Lower lobe of right lung (tissue), 2 donors: ENCODE results near the gene GSKIP. TPM values are rescaled to one million over a fixed set of nuclear protein-coding genes. Genes with fewer than 3 reads are reported as not detected.

ENCODE experiments used
- ATAC-seq, 2 donors: fragments of 200-7000 bp; cut with Tn5 transposase; one replicate each; pipeline ENCODE4 v1.9.1; 2020 to 2022; ENCODE audit warnings: mild to moderate bottlenecking in 2 of 2, moderate library complexity in 2 of 2
- DNase-seq: peaks from one replicate; pipeline ENCODE4 v3.0.0-alpha.2; 2020
- H3K27ac ChIP-seq: fragments of 200-600 bp; one replicate; pipeline ENCODE4 v1.8.0; 2022
- H3K27me3 ChIP-seq: fragments of 200-600 bp; one replicate; pipeline ENCODE4 v1.8.0; 2022; ENCODE audit warnings: low read depth
- H3K36me3 ChIP-seq: fragments of 200-600 bp; one replicate; pipeline ENCODE4 v1.8.0; 2022; ENCODE audit warnings: mild to moderate bottlenecking
- H3K4me1 ChIP-seq: fragments of 200-600 bp; one replicate; pipeline ENCODE4 v1.8.0; 2022
- H3K4me3 ChIP-seq: fragments of 200-600 bp; one replicate; pipeline ENCODE4 v1.8.0; 2022; ENCODE audit warnings: mild to moderate bottlenecking
- H3K9me3 ChIP-seq: fragments of 200-600 bp; one replicate; pipeline ENCODE4 v1.8.0; 2022
- CTCF ChIP-seq: fragments of 200-600 bp; IDR thresholded peaks from one replicate; pipeline ENCODE4 v1.8.0; 2022; ENCODE audit warnings: antibody characterized with exemption, mild to moderate bottlenecking
- intact Hi-C: fragments of 100-400 bp; cut with DNase I; formaldehyde crosslinking; loops from one replicate; pipeline ENCODE4 v1.11.0; 2022
- total RNA-seq: library from RNA; stranded (reverse); fragmentation: NEBNext Ultra II Directional; extraction: Animal tissue kit (Norgen Biotek cat#: 25700); gene quantifications from one replicate; pipeline ENCODE4 v1.2.1, GENCODE V29; 2021
- donor health status: DM: no; HTN: yes; CAD: no; lungs with severe emphysema.

GSKIP gene
- total RNA-seq, 1 donor from 2014 or later = 12.6 TPM

GRCh38 chr14:96415559-96415958, 52.2 kb downstream of the GSKIP start:
- Histone ChIP-seq H3K9me3 (no peaks in the 10 kb centered on the region), H3K4me3 (no peak overlapping the region), H3K36me3 (no peaks in the 10 kb centered on the region), H3K27ac (no peak overlapping the region), H3K4me1 (no peaks in the 10 kb centered on the region), H3K27me3 (no peaks in the 10 kb centered on the region)
- no peak for TF ChIP-seq CTCF
- DNase-seq (no peak), ATAC-seq (no peak)
- intact Hi-C loops = no loop called here

GRCh38 chr14:96416292-96416691, 53.0 kb downstream of the GSKIP start:
- intact Hi-C loops = no loop called here
- H3K36me3 ChIP-seq = no peaks in the 10 kb centered on the region
- ATAC-seq (no peak), DNase-seq (no peak)
- H3K4me3 ChIP-seq = no peak overlapping the region
- no peak overlapping the region for H3K27ac ChIP-seq
- no peaks in the 10 kb centered on the region for H3K4me1 ChIP-seq
- no peaks in the 10 kb centered on the region for H3K27me3 ChIP-seq
- H3K9me3 ChIP-seq = no peaks in the 10 kb centered on the region
- no peak for TF ChIP-seq CTCF

GRCh38 chr14:96417254-96417653, 53.9 kb downstream of the GSKIP start:
- Histone ChIP-seq H3K27ac (no peak overlapping the region), H3K4me3 (no peak overlapping the region), H3K9me3 (no peaks in the 10 kb centered on the region), H3K4me1 (no peaks in the 10 kb centered on the region), H3K27me3 (no peaks in the 10 kb centered on the region), H3K36me3 (no peaks in the 10 kb centered on the region)
- intact Hi-C loops = no loop called here
- ATAC-seq (no peak), DNase-seq (no peak)
- no peak for TF ChIP-seq CTCF

GRCh38 chr14:96418075-96418474, 54.7 kb downstream of the GSKIP start:
- intact Hi-C loops = no loop called here
- no peaks in the 10 kb centered on the region for H3K36me3 ChIP-seq
- DNase-seq (no peak), ATAC-seq (no peak)
- no peaks in the 10 kb centered on the region for H3K4me1 ChIP-seq
- no peaks in the 10 kb centered on the region for H3K9me3 ChIP-seq
- no peak overlapping the region for H3K4me3 ChIP-seq
- no peak for TF ChIP-seq CTCF
- no peaks in the 10 kb centered on the region for H3K27me3 ChIP-seq
- H3K27ac ChIP-seq = no peak overlapping the region

GRCh38 chr14:96421236-96421635, 57.9 kb downstream of the GSKIP start:
- H3K27ac ChIP-seq = no peak overlapping the region
- intact Hi-C loops = loop anchor here (10.0 kb wide), 1 partner anchor 126 kb away; no protein-coding TSS in a partner anchor
- no peaks in the 10 kb centered on the region for H3K36me3 ChIP-seq
- no peaks in the 10 kb centered on the region for H3K9me3 ChIP-seq
- H3K4me3 ChIP-seq = no peak overlapping the region
- ATAC-seq (no peak), DNase-seq (no peak)
- TF ChIP-seq CTCF = no peak
- no peaks in the 10 kb centered on the region for H3K27me3 ChIP-seq
- H3K4me1 ChIP-seq = no peaks in the 10 kb centered on the region

GRCh38 chr14:96422992-96423391, 59.7 kb downstream of the GSKIP start:
- H3K4me3 ChIP-seq = no peak overlapping the region
- H3K4me1 ChIP-seq = no peaks in the 10 kb centered on the region
- intact Hi-C loops = loop anchor here (10.0 kb wide), 1 partner anchor 128 kb away; no protein-coding TSS in a partner anchor
- no peaks in the 10 kb centered on the region for H3K9me3 ChIP-seq
- no peak for TF ChIP-seq CTCF
- no peak overlapping the region for H3K27ac ChIP-seq
- H3K27me3 ChIP-seq = no peaks in the 10 kb centered on the region
- ATAC-seq = no peak
- no peak for DNase-seq
- H3K36me3 ChIP-seq = no peaks in the 10 kb centered on the region
